Measurements from ENCODE around the gene ITPK1. TPM values are rescaled to one million over a fixed set of nuclear protein-coding genes. Genes with fewer than 3 reads are reported as not detected.

The ITPK1 gene
- total and polyA plus RNA-seq, 10 of the 15 experiments (the other 5 are each of a cell fraction or from before 2014, with no cell fraction given): 1.3 to 73.2 (median 27.0) TPM

DNA sequence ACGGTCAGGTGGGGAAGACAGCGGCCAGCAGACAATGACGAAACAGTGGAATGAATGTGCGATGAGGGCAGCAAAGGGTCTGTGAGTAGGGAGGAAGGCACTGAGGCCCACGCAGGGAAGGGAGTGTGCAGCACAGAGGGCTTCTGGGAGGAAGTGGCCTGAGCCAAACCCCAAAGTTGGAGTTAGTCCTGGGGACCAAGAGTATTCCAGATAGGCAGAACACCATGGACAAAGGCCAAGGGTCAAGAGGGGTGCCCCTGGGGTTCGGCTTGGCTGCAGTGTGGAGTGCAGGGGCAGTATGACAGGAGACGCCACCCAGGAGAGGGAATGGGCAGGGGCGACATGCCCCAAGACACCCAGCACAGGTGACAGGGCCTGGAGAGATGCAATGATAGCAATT is 134.0 kb downstream of the ITPK1 start:
- 89% methylated on average over 8 of the region's 8 CpGs for WGBS (ENCODE audit: insufficient coverage, insufficient replicate concordance, low lambda C conversion rate, missing lambda C conversion rate)
- Histone ChIP-seq H3K4me3 (no peak overlapping the region), H3K36me3 (ENCODE audit: control insufficient read depth in 2 of 2, insufficient read depth in 2 of 2, low read length in 1 of 2) (peaks cover 2 to 18% of the 10 kb centered on the region in 2 experiments), H3K4me2 (ENCODE audit: control insufficient read depth, insufficient read depth) (no peak overlapping the region), H3K79me2 (ENCODE audit: control insufficient read depth, insufficient read depth, low read length) (no peaks in the 10 kb centered on the region), H2AFZ (ENCODE audit: control insufficient read depth, low read depth, low read length) (no peak overlapping the region), H3K27me3 (replicated peaks in 1 of 2; ENCODE audit: control insufficient read depth in 2 of 2, insufficient read depth in 2 of 2, low read length in 1 of 2) (no peaks in the 10 kb centered on the region), H3K27ac (ENCODE audit: control insufficient read depth, insufficient read depth) (no peak overlapping the region), H3K9me3 (replicated peaks; ENCODE audit: control insufficient read depth, insufficient read depth, low read length) (peaks cover 36% of the 10 kb centered on the region), H4K20me1 (ENCODE audit: control insufficient read depth, insufficient read depth) (no peaks in the 10 kb centered on the region), H3K9ac (ENCODE audit: control insufficient read depth, insufficient read depth, low read length) (no peak overlapping the region), H3K4me1 (ENCODE audit: control insufficient read depth, insufficient read depth, low read length) (no peaks in the 10 kb centered on the region)
- RAD21 ChIA-PET (ENCODE audit: unreplicated experiment): no interaction called here
- FAIRE-seq (no peak), DNase-seq (ENCODE audit: low read depth, low spot score) (no peak), ATAC-seq (no peak)
- intact Hi-C loops (cut with micrococcal nuclease; ENCODE audit: unreplicated experiment) (no loop called here), in situ Hi-C loops (cut with MboI) (no loop called here)
- SMC1A ChIA-PET (ENCODE audit: uncharacterized antibody, unreplicated experiment): no interaction called here
- no peak for TF ChIP-seq STAT1 (conservative IDR thresholded peaks at IDR 0.05)
- TF ChIP-seq RBBP5 (conservative IDR thresholded peaks at IDR 0.05): no peak
- TF ChIP-seq, protein P1, sequence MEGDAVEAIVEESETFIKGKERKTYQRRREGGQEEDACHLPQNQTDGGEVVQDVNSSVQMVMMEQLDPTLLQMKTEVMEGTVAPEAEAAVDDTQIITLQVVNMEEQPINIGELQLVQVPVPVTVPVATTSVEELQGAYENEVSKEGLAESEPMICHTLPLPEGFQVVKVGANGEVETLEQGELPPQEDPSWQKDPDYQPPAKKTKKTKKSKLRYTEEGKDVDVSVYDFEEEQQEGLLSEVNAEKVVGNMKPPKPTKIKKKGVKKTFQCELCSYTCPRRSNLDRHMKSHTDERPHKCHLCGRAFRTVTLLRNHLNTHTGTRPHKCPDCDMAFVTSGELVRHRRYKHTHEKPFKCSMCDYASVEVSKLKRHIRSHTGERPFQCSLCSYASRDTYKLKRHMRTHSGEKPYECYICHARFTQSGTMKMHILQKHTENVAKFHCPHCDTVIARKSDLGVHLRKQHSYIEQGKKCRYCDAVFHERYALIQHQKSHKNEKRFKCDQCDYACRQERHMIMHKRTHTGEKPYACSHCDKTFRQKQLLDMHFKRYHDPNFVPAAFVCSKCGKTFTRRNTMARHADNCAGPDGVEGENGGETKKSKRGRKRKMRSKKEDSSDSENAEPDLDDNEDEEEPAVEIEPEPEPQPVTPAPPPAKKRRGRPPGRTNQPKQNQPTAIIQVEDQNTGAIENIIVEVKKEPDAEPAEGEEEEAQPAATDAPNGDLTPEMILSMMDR (IDR thresholded peaks at IDR 0.05 in 2 of 3, conservative IDR thresholded peaks at IDR 0.05 in 1 of 3; ENCODE audit: control insufficient read depth in 2 of 3, extremely low read depth in 1 of 3, insufficient read depth in 1 of 3, low read depth in 3 of 3, low read length in 3 of 3): no peak
- TF ChIP-seq RAD51 (IDR thresholded peaks at IDR 0.05): no peak
- TF ChIP-seq, protein P2, sequence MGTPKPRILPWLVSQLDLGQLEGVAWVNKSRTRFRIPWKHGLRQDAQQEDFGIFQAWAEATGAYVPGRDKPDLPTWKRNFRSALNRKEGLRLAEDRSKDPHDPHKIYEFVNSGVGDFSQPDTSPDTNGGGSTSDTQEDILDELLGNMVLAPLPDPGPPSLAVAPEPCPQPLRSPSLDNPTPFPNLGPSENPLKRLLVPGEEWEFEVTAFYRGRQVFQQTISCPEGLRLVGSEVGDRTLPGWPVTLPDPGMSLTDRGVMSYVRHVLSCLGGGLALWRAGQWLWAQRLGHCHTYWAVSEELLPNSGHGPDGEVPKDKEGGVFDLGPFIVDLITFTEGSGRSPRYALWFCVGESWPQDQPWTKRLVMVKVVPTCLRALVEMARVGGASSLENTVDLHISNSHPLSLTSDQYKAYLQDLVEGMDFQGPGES (IDR thresholded peaks at IDR 0.05): no peak
- TF ChIP-seq, protein P3, sequence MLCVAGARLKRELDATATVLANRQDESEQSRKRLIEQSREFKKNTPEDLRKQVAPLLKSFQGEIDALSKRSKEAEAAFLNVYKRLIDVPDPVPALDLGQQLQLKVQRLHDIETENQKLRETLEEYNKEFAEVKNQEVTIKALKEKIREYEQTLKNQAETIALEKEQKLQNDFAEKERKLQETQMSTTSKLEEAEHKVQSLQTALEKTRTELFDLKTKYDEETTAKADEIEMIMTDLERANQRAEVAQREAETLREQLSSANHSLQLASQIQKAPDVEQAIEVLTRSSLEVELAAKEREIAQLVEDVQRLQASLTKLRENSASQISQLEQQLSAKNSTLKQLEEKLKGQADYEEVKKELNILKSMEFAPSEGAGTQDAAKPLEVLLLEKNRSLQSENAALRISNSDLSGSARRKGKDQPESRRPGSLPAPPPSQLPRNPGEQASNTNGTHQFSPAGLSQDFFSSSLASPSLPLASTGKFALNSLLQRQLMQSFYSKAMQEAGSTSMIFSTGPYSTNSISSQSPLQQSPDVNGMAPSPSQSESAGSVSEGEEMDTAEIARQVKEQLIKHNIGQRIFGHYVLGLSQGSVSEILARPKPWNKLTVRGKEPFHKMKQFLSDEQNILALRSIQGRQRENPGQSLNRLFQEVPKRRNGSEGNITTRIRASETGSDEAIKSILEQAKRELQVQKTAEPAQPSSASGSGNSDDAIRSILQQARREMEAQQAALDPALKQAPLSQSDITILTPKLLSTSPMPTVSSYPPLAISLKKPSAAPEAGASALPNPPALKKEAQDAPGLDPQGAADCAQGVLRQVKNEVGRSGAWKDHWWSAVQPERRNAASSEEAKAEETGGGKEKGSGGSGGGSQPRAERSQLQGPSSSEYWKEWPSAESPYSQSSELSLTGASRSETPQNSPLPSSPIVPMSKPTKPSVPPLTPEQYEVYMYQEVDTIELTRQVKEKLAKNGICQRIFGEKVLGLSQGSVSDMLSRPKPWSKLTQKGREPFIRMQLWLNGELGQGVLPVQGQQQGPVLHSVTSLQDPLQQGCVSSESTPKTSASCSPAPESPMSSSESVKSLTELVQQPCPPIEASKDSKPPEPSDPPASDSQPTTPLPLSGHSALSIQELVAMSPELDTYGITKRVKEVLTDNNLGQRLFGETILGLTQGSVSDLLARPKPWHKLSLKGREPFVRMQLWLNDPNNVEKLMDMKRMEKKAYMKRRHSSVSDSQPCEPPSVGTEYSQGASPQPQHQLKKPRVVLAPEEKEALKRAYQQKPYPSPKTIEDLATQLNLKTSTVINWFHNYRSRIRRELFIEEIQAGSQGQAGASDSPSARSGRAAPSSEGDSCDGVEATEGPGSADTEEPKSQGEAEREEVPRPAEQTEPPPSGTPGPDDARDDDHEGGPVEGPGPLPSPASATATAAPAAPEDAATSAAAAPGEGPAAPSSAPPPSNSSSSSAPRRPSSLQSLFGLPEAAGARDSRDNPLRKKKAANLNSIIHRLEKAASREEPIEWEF (IDR thresholded peaks at IDR 0.05; ENCODE audit: insufficient replicate concordance, low read depth, low read length): no peak
- TF ChIP-seq MYC (IDR thresholded peaks at IDR 0.05; ENCODE audit: insufficient read depth, insufficient read length, insufficient replicate concordance, low read length, severe bottlenecking): no peak
- POLR2A ChIA-PET: no interaction called here
- no TSS peak for BruUV-seq (replicated peaks)
- CTCF ChIA-PET: no interaction called here

Data from GM12878 (cell line).